H9 (cell line): ENCODE measurements around the gene SHBG. TPM values are rescaled to one million over a fixed set of nuclear protein-coding genes. Genes with fewer than 3 reads are reported as not detected.

Experiments
- DNase-seq: peaks from one replicate; pipeline ENCODE4 v3.0.0-alpha.2; 2017
- H2AFZ ChIP-seq: one replicate; pipeline ENCODE4 v1.6.1; 2013; ENCODE audit warnings: mild to moderate bottlenecking, low read length, control low read depth, moderate library complexity
- H2AK5ac ChIP-seq: 2 replicates; pipeline ENCODE4 v1.6.1; 2013; ENCODE audit warnings: low read length, control low read depth, mixed read lengths; ENCODE audit not compliant: insufficient read length
- H2BK120ac ChIP-seq: one replicate; pipeline ENCODE4 v1.6.1; 2013; ENCODE audit warnings: low read depth, mild to moderate bottlenecking, low read length, control low read depth, inconsistent platforms; ENCODE audit not compliant: poor library complexity, severe bottlenecking
- H2BK12ac ChIP-seq: 2 replicates; pipeline ENCODE4 v1.6.1; 2013; ENCODE audit warnings: low read length, control low read depth, mixed read lengths, low read depth; ENCODE audit not compliant: insufficient read length
- H2BK15ac ChIP-seq: 2 replicates; pipeline ENCODE4 v1.6.1; 2013; ENCODE audit warnings: low read depth, low read length, control low read depth
- H2BK20ac ChIP-seq: one replicate; pipeline ENCODE4 v1.6.1; 2013; ENCODE audit warnings: low read depth, mild to moderate bottlenecking, low read length, control low read depth, inconsistent platforms; ENCODE audit not compliant: poor library complexity, severe bottlenecking
- H2BK5ac ChIP-seq: 2 replicates; pipeline ENCODE4 v1.6.1; 2013; ENCODE audit warnings: low read length, control low read depth, mixed read lengths; ENCODE audit not compliant: insufficient read length
- H3K14ac ChIP-seq: 2 replicates; pipeline ENCODE4 v1.6.1; 2013; ENCODE audit warnings: low read length, control low read depth; ENCODE audit not compliant: insufficient read depth
- H3K18ac ChIP-seq: 2 replicates; pipeline ENCODE4 v1.6.1; 2013; ENCODE audit warnings: low read depth, mild to moderate bottlenecking, mixed read lengths, low read length, control low read depth; ENCODE audit not compliant: insufficient read length
- H3K23ac ChIP-seq: 2 replicates; pipeline ENCODE4 v1.6.1; 2013; ENCODE audit warnings: low read length, control low read depth, mixed read lengths, low read depth; ENCODE audit not compliant: insufficient read length
- H3K23me2 ChIP-seq: 2 replicates; pipeline ENCODE4 v1.6.1; 2013; ENCODE audit warnings: low read depth, mild to moderate bottlenecking, mixed read lengths, low read length, control low read depth; ENCODE audit not compliant: insufficient read length, poor library complexity, severe bottlenecking
- H3K27ac ChIP-seq: 2 replicates; pipeline ENCODE4 v1.5.1; 2013; ENCODE audit warnings: low read length, control low read depth, mixed read lengths, low read depth; ENCODE audit not compliant: insufficient read length
- H3K27me3 ChIP-seq: 2 replicates; pipeline ENCODE4 v1.6.1; 2013; ENCODE audit warnings: low read length, control low read depth, inconsistent platforms; ENCODE audit not compliant: insufficient read depth
- H3K4ac ChIP-seq: 2 replicates; pipeline ENCODE4 v1.6.1; 2013; ENCODE audit warnings: low read depth, mild to moderate bottlenecking, control low read depth, inconsistent platforms, low read length, moderate library complexity
- H3K4me1 ChIP-seq: 2 replicates; pipeline ENCODE4 v1.6.1; 2013; ENCODE audit warnings: low read length, control low read depth, inconsistent platforms; ENCODE audit not compliant: insufficient read depth
- H3K4me2 ChIP-seq: 2 replicates; pipeline ENCODE4 v1.6.1; 2013; ENCODE audit warnings: low read length, control low read depth, mixed read lengths; ENCODE audit not compliant: insufficient read length, insufficient read depth
- H3K56ac ChIP-seq: 2 replicates; pipeline ENCODE4 v1.6.1; 2013; ENCODE audit warnings: low read depth, mild to moderate bottlenecking, mixed read lengths, low read length, control low read depth; ENCODE audit not compliant: insufficient read length
- H3K79me1 ChIP-seq: 2 replicates; pipeline ENCODE4 v1.6.1; 2013; ENCODE audit warnings: low read depth, mild to moderate bottlenecking, moderate library complexity, low read length, control low read depth, inconsistent platforms; ENCODE audit not compliant: insufficient read depth, poor library complexity, severe bottlenecking
- H3K79me2 ChIP-seq: 2 replicates; pipeline ENCODE4 v1.6.1; 2013; ENCODE audit warnings: low read length, control low read depth, inconsistent platforms; ENCODE audit not compliant: insufficient read depth
- H3K9ac ChIP-seq: 2 replicates; pipeline ENCODE4 v1.6.1; 2013; ENCODE audit warnings: low read length, control low read depth, mixed read lengths; ENCODE audit not compliant: insufficient read length; ENCODE audit errors: extremely low read depth
- H3K9me3 ChIP-seq: one replicate; pipeline ENCODE4 v1.6.1; 2013; ENCODE audit warnings: low read depth, low read length, inconsistent platforms; ENCODE audit not compliant: control insufficient read depth
- H3T11ph ChIP-seq: one replicate; pipeline ENCODE4 v1.6.1; 2013; ENCODE audit warnings: mild to moderate bottlenecking, low read length, control low read depth, inconsistent platforms
- H4K20me1 ChIP-seq: one replicate; pipeline ENCODE4 v1.6.1; 2013; ENCODE audit not compliant: control insufficient read depth, insufficient read length, insufficient read depth
- H4K5ac ChIP-seq: 2 replicates; pipeline ENCODE4 v1.6.1; 2013; ENCODE audit warnings: low read depth, mild to moderate bottlenecking, mixed read lengths, low read length, control low read depth; ENCODE audit not compliant: insufficient read length
- H4K8ac ChIP-seq: replicated peaks from 2 replicates; pipeline ENCODE4 v1.6.1; 2013; ENCODE audit warnings: low read length, control low read depth, mixed read lengths, low read depth; ENCODE audit not compliant: insufficient read length
- H4K91ac ChIP-seq: 2 replicates; pipeline ENCODE4 v1.6.1; 2013; ENCODE audit warnings: low read depth, mild to moderate bottlenecking, moderate library complexity, mixed read lengths, low read length, control low read depth; ENCODE audit not compliant: insufficient read length
- H3K27ac Mint-ChIP-seq, 3 experiments: 2 replicates in 2 of 3; 3 replicates in 1 of 3; pipeline ENCODE4 v1.8.0; 2020 to 2021; ENCODE audit warnings: mixed read lengths in 3 of 3, mild to moderate bottlenecking in 1 of 3, moderate library complexity in 1 of 3
- H3K27me3 Mint-ChIP-seq: 2 replicates; pipeline ENCODE4 v1.8.0; 2021; ENCODE audit warnings: low read depth, mild to moderate bottlenecking, moderate library complexity, mixed read lengths
- H3K36me3 Mint-ChIP-seq, 3 experiments: 2 replicates in 2 of 3; 3 replicates in 1 of 3; pipeline ENCODE4 v1.8.0; 2020 to 2021; ENCODE audit warnings: low read depth in 3 of 3, mixed read lengths in 3 of 3; ENCODE audit not compliant: insufficient read depth in 1 of 3
- H3K4me1 Mint-ChIP-seq, 2 experiments: 2 replicates each; pipeline ENCODE4 v1.8.0; 2020; ENCODE audit warnings: mixed read lengths in 2 of 2
- H3K4me3 Mint-ChIP-seq, 2 experiments: 2 replicates in 1 of 2; 3 replicates in 1 of 2; pipeline ENCODE4 v1.8.0; 2020 to 2021; ENCODE audit warnings: mild to moderate bottlenecking in 2 of 2, mixed read lengths in 2 of 2, moderate library complexity in 1 of 2
- H3K9me3 Mint-ChIP-seq, 2 experiments: 2 replicates in 1 of 2; 3 replicates in 1 of 2; pipeline ENCODE4 v1.8.0; 2020; ENCODE audit warnings: mild to moderate bottlenecking in 2 of 2, mixed read lengths in 2 of 2, moderate library complexity in 1 of 2
- CTCF ChIP-seq: fragments of 200-600 bp; sonication (generic); conservative IDR thresholded peaks from 3 replicates; pipeline ENCODE4 v1.8.0; 2021; ENCODE audit warnings: antibody characterized with exemption, mild to moderate bottlenecking
- WGBS: extraction: QIAGEN DNeasy Blood & Tissue Kit; methylation state at CpG from one replicate; pipeline ENCODE4 v1.1.7; 2013; ENCODE audit warnings: missing lambda C conversion rate, low lambda C conversion rate, mixed read lengths; ENCODE audit not compliant: insufficient read length; ENCODE audit errors: extremely low coverage; 5-methylcytosine and 5-hydroxymethylcytosine counted together
- total RNA-seq: library from RNA; stranded (reverse); gene quantifications from 2 replicates; pipeline ENCODE4 v1.2.1, GENCODE V29; 2021

The SHBG gene
- total RNA-seq, 1 experiment from 2014 or later: 1.6 TPM

GRCh38 chr17:7634384-7634783 is 4.4 kb downstream of the SHBG start:
- Histone ChIP-seq H4K20me1 (no peaks in the 10 kb centered on the region), H3K23ac (no peak overlapping the region), H3K27ac (no peak overlapping the region), H3K56ac (no peak overlapping the region), H2BK20ac (no peak overlapping the region), H3K27me3 (no peaks in the 10 kb centered on the region), H3T11ph (no peak overlapping the region), H2AK5ac (no peak overlapping the region), H3K9ac (no peak overlapping the region), H3K14ac (no peak overlapping the region), H2BK15ac (no peak overlapping the region), H2AFZ (peak overlapping the region; percentile 85), H4K8ac (no peak overlapping the region), H3K4me2 (no peak overlapping the region), H3K79me1 (no peaks in the 10 kb centered on the region), H4K5ac (no peak overlapping the region), H4K91ac (no peak overlapping the region), H3K23me2 (no peaks in the 10 kb centered on the region), H2BK12ac (no peak overlapping the region), H3K4ac (no peak overlapping the region), H3K18ac (no peak overlapping the region), H3K9me3 (no peaks in the 10 kb centered on the region), H3K4me1 (peaks cover 2% of the 10 kb centered on the region; the same call in 1 of the 2 replicates), H2BK5ac (no peak overlapping the region), H3K79me2 (no peaks in the 10 kb centered on the region), H2BK120ac (no peak overlapping the region)
- peaks cover 3% of the 10 kb centered on the region; the same call in 1 of the 2 replicates for H3K27me3 Mint-ChIP-seq
- peak overlapping the region in 1 of 2 experiments; percentile 45; a peak in 1 of 5 replicates for H3K4me3 Mint-ChIP-seq
- DNase-seq: peak; percentile 87
- peaks cover 26 to 38% of the 10 kb centered on the region in 2 experiments for H3K4me1 Mint-ChIP-seq
- no peak overlapping the region for H3K27ac Mint-ChIP-seq
- no peaks in the 10 kb centered on the region for H3K9me3 Mint-ChIP-seq
- WGBS: no CpG with 5 or more reads among the region's 5 CpGs
- peak; percentile 71 for TF ChIP-seq CTCF
- no peaks in the 10 kb centered on the region for H3K36me3 Mint-ChIP-seq
